ENCODE results near the gene MET. TPM values are rescaled to one million over a fixed set of nuclear protein-coding genes. Genes with fewer than 3 reads are reported as not detected.

Gene MET
- total and polyA plus RNA-seq, 10 of the 15 experiments (the other 5 are each of a cell fraction or from before 2014, with no cell fraction given) = 0.01 to 0.21 TPM; not detected in 8

DNA sequence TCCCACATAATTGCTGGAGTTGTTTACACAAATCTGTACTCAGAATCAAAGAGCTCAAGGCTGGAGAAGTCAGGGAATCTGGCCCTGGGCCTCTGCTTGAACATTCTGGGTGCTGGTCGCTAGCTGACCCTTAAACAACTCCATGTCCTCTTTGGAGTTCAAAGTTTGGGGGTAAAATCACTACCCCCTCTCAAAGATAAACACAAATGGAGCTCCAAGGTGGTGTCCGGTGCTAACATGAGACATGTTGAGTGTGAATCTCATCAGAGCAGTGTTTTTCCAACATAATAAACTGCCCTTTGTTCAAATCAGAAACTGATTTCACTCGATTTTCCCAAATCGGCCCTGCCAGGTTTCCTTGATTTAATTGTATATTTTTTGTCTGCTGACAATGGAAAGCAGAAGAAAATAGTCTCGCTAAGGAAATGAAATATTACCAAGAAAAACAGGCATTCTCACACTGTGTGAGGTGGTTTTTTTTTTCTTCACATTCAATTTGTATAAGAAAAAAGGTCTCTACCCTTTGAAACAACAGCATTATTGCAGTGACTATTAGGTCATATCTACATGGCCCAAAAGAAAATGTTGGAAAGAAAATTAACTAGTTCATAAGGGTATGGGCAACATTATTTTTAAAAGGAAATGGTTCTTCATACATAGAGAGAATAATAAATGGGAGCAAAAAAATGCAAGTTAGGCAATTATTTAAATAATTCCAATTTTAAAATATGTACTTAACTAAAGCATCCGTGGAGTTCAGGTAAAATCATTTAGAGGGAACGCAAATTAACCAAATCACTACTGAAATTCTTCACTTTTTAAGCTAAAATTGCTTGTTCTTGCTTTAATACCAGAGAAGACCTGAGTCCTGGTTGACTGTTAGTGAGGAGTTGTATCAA, 134.3 kb downstream of the MET start:
- Histone ChIP-seq H4K20me1 (ENCODE audit: control insufficient read depth, insufficient read depth) (no peaks in the 10 kb centered on the region), H3K79me2 (ENCODE audit: control insufficient read depth, insufficient read depth, low read length) (no peaks in the 10 kb centered on the region), H3K4me3 (no peak overlapping the region), H3K9me3 (replicated peaks; ENCODE audit: control insufficient read depth, insufficient read depth, low read length) (no peaks in the 10 kb centered on the region), H3K4me2 (ENCODE audit: control insufficient read depth, insufficient read depth) (no peak overlapping the region), H3K36me3 (ENCODE audit: control insufficient read depth in 2 of 2, insufficient read depth in 2 of 2, low read length in 1 of 2) (no peaks in the 10 kb centered on the region), H3K27me3 (replicated peaks in 1 of 2; ENCODE audit: control insufficient read depth in 2 of 2, insufficient read depth in 2 of 2, low read length in 1 of 2) (no peaks in the 10 kb centered on the region; a peak in 1 of 4 replicates), H3K4me1 (ENCODE audit: control insufficient read depth, insufficient read depth, low read length) (no peaks in the 10 kb centered on the region), H3K9ac (ENCODE audit: control insufficient read depth, insufficient read depth, low read length) (no peak overlapping the region), H2AFZ (ENCODE audit: control insufficient read depth, low read depth, low read length) (no peak overlapping the region), H3K27ac (ENCODE audit: control insufficient read depth, insufficient read depth) (no peak overlapping the region)
- ChIA-PET CTCF (interaction anchor here (1.3 to 10.0 kb wide), 3 partner anchors 214 to 576 kb away, joined by 3 to 118 read pairs (median 7); no protein-coding TSS in a partner anchor), RAD21 (ENCODE audit: unreplicated experiment) (interaction anchor here (1.1 to 1.4 kb wide), 2 partner anchors 215 to 570 kb away, joined by 3 read pairs; no protein-coding TSS in a partner anchor), SMC1A (ENCODE audit: uncharacterized antibody, unreplicated experiment) (interaction anchor here (1.0 to 1.6 kb wide), 2 partner anchors 214 to 216 kb away, joined by 4 to 5 read pairs; no protein-coding TSS in a partner anchor), POLR2A (no interaction called here)
- DNase-seq (ENCODE audit: low read depth, low spot score) (no peak), FAIRE-seq (no peak), ATAC-seq (no peak)
- in situ Hi-C loops (cut with MboI) = no loop called here
- intact Hi-C loops (cut with micrococcal nuclease; ENCODE audit: unreplicated experiment) = loop anchor here (5.0 kb wide), 1 partner anchor 634 kb away; no protein-coding TSS in a partner anchor
- WGBS (ENCODE audit: insufficient coverage, insufficient replicate concordance, low lambda C conversion rate, missing lambda C conversion rate) = 23% methylated on average over 7 of the region's 7 CpGs
- BruUV-seq (replicated peaks) = no TSS peak
- TF ChIP-seq FOXK2 (IDR thresholded peaks at IDR 0.05) (no peak), JUNB (IDR thresholded peaks at IDR 0.05) (no peak), POLR2AphosphoS2 (IDR thresholded peaks at IDR 0.05; ENCODE audit: low read depth, low read length) (no peak), ETV6 (conservative IDR thresholded peaks at IDR 0.05 in 1 of 2, IDR thresholded peaks at IDR 0.05 in 1 of 2; ENCODE audit: borderline replicate concordance in 1 of 2, low read depth in 1 of 2) (no peak), BACH1 (IDR thresholded peaks at IDR 0.05; ENCODE audit: borderline replicate concordance) (no peak), NFYA (IDR thresholded peaks at IDR 0.05; ENCODE audit: borderline replicate concordance, low read depth, low read length) (no peak), KDM1A (IDR thresholded peaks at IDR 0.05; ENCODE audit: borderline replicate concordance) (no peak), TCF7 (IDR thresholded peaks at IDR 0.05; ENCODE audit: borderline replicate concordance) (no peak), ZNF384 (IDR thresholded peaks at IDR 0.05; ENCODE audit: borderline replicate concordance, low read depth, low read length) (no peak), CHD2 (IDR thresholded peaks at IDR 0.05; ENCODE audit: borderline replicate concordance, low read depth, low read length) (no peak), ZNF687 (IDR thresholded peaks at IDR 0.05) (no peak)
- TF ChIP-seq, protein P1, sequence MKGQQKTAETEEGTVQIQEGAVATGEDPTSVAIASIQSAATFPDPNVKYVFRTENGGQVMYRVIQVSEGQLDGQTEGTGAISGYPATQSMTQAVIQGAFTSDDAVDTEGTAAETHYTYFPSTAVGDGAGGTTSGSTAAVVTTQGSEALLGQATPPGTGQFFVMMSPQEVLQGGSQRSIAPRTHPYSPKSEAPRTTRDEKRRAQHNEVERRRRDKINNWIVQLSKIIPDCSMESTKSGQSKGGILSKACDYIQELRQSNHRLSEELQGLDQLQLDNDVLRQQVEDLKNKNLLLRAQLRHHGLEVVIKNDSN (IDR thresholded peaks at IDR 0.05; ENCODE audit: borderline replicate concordance, extremely low read length, insufficient read depth, low read depth, low read length) = no peak
- TF ChIP-seq, protein P2, sequence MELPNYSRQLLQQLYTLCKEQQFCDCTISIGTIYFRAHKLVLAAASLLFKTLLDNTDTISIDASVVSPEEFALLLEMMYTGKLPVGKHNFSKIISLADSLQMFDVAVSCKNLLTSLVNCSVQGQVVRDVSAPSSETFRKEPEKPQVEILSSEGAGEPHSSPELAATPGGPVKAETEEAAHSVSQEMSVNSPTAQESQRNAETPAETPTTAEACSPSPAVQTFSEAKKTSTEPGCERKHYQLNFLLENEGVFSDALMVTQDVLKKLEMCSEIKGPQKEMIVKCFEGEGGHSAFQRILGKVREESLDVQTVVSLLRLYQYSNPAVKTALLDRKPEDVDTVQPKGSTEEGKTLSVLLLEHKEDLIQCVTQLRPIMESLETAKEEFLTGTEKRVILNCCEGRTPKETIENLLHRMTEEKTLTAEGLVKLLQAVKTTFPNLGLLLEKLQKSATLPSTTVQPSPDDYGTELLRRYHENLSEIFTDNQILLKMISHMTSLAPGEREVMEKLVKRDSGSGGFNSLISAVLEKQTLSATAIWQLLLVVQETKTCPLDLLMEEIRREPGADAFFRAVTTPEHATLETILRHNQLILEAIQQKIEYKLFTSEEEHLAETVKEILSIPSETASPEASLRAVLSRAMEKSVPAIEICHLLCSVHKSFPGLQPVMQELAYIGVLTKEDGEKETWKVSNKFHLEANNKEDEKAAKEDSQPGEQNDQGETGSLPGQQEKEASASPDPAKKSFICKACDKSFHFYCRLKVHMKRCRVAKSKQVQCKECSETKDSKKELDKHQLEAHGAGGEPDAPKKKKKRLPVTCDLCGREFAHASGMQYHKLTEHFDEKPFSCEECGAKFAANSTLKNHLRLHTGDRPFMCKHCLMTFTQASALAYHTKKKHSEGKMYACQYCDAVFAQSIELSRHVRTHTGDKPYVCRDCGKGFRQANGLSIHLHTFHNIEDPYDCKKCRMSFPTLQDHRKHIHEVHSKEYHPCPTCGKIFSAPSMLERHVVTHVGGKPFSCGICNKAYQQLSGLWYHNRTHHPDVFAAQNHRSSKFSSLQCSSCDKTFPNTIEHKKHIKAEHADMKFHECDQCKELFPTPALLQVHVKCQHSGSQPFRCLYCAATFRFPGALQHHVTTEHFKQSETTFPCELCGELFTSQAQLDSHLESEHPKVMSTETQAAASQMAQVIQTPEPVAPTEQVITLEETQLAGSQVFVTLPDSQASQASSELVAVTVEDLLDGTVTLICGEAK (IDR thresholded peaks at IDR 0.05; ENCODE audit: borderline replicate concordance) = no peak
